HepG2 (cell line): Measurements from ENCODE around the gene GSK3A.

Experiments
- EZH2 ChIP-seq: conservative IDR thresholded peaks from 2 replicates; pipeline ENCODE4 v1.6.1; 2012; ENCODE audit warnings: mild to moderate bottlenecking, low read depth, low read length, moderate library complexity
- FOXM1 ChIP-seq: sonication (generic); formaldehyde crosslinking; IDR thresholded peaks from 2 replicates; pipeline ENCODE4 v1.5.0; 2020; ENCODE audit warnings: missing genetic modification reagents
- HNRNPLL ChIP-seq: fragments of 200-400 bp; formaldehyde crosslinking; IDR thresholded peaks from 2 replicates; pipeline ENCODE4 v1.6.1; 2017; ENCODE audit warnings: mild to moderate bottlenecking, low read depth, low read length; ENCODE audit not compliant: poor library complexity, severe bottlenecking
- POLR2A ChIP-seq, 2 experiments: IDR thresholded peaks; 2 replicates each; pipeline ENCODE4 v1.6.1; 2011; ENCODE audit warnings: low read depth in 2 of 2, low read length in 2 of 2, mild to moderate bottlenecking in 1 of 2, moderate library complexity in 1 of 2; ENCODE audit not compliant: insufficient read depth in 1 of 2
- SMAD9 ChIP-seq: sonication (generic); formaldehyde crosslinking; IDR thresholded peaks from 2 replicates; pipeline ENCODE4 v1.5.1; 2020; ENCODE audit warnings: mild to moderate bottlenecking, missing genetic modification reagents
- ZNF564 ChIP-seq: sonication (generic); formaldehyde crosslinking; IDR thresholded peaks from 2 replicates; pipeline ENCODE4 v1.8.1; 2023; ENCODE audit warnings: mild to moderate bottlenecking, missing genetic modification reagents
- TF ChIP-seq, protein P1 (sequence below): sonication (generic); formaldehyde crosslinking; IDR thresholded peaks from 2 replicates; pipeline ENCODE4 v1.9.0; 2021; ENCODE audit warnings: missing genetic modification reagents, borderline replicate concordance
- TF ChIP-seq, protein P2 (sequence below): sonication (generic); formaldehyde crosslinking; IDR thresholded peaks from 2 replicates; pipeline ENCODE4 v1.8.0; 2022; ENCODE audit warnings: low read depth, missing genetic modification reagents
- TF ChIP-seq, protein P3 (sequence below): sonication (generic); formaldehyde crosslinking; IDR thresholded peaks from 2 replicates; pipeline ENCODE4 v1.9.0; 2021; ENCODE audit warnings: missing genetic modification reagents, borderline replicate concordance
- TF ChIP-seq, protein P4 (sequence below): sonication (generic); formaldehyde crosslinking; IDR thresholded peaks from 2 replicates; pipeline ENCODE4 v1.4.0; 2020; ENCODE audit warnings: low read depth, missing genetic modification reagents
- TF ChIP-seq, protein P5 (sequence below): sonication (generic); formaldehyde crosslinking; IDR thresholded peaks from 2 replicates; pipeline ENCODE4 v1.4.0; 2020; ENCODE audit warnings: missing genetic modification reagents, borderline replicate concordance
- TF ChIP-seq, protein P6 (sequence below): sonication (generic); formaldehyde crosslinking; IDR thresholded peaks from 2 replicates; pipeline ENCODE4 v1.5.0; 2020; ENCODE audit warnings: mild to moderate bottlenecking, missing genetic modification reagents, moderate library complexity
- TF ChIP-seq, protein P7 (sequence below): sonication (generic); formaldehyde crosslinking; IDR thresholded peaks from 2 replicates; pipeline ENCODE4 v1.5.0; 2020; ENCODE audit warnings: missing genetic modification reagents, mild to moderate bottlenecking, borderline replicate concordance

DNA sequence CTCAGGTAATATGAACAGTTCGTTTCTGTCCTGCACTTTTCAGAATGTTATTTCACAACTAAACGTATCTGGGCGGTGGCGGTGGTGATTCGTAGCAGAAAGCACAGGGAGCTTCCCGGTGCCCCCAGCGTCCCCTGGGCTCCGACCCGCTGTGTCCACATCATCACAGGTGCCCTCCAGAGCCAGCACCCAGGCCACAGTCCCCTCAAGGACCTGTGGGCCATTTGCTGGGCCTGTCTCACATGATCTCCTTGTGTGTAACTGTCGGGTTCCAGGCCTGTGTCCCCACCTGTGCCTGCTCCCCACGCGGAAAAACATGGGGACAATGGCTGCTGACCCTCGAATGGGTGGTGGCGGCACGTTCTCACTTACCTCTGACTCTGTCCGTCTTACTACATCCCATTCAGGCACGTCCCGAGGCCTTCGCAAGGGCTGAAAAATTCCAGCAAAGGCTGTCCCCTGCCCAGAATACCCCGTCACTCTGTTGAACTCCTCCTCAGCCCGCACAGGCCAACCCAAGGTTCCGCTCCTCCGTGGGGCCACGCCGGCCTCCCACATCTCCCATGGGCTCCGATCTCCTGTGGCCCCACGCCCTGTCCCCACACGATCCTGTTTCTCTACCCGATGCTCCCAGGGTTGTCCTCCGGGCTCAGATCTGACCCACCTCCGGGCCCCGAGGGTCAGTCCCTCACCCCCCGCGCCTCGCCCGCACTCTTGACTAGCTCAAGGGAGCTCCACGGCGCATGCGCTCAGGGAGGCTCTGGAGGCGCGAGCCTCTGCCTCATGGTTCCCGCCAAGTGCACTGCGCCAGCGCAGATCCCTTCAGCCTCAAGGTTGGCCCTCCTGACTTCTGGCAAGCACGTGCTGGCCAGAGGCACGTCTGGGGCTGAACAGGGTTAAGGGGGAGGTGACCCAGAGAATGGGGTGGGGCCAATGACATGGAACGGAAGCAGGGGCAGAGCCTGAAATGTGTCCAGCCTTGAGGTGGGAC lies 46.1 kb downstream of the GSK3A start:
- TF ChIP-seq, protein P1, sequence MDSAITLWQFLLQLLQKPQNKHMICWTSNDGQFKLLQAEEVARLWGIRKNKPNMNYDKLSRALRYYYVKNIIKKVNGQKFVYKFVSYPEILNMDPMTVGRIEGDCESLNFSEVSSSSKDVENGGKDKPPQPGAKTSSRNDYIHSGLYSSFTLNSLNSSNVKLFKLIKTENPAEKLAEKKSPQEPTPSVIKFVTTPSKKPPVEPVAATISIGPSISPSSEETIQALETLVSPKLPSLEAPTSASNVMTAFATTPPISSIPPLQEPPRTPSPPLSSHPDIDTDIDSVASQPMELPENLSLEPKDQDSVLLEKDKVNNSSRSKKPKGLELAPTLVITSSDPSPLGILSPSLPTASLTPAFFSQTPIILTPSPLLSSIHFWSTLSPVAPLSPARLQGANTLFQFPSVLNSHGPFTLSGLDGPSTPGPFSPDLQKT (CRISPR knock-in tag), result no peak
- TF ChIP-seq, protein P2, sequence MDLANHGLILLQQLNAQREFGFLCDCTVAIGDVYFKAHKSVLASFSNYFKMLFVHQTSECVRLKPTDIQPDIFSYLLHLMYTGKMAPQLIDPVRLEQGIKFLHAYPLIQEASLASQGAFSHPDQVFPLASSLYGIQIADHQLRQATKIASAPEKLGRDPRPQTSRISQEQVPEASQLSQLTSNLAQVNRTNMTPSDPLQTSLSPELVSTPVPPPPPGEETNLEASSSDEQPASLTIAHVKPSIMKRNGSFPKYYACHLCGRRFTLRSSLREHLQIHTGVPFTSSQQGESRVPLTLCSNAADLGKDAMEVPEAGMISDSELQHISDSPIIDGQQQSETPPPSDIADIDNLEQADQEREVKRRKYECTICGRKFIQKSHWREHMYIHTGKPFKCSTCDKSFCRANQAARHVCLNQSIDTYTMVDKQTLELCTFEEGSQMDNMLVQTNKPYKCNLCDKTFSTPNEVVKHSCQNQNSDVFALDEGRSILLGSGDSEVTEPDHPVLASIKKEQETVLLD (CRISPR knock-in tag), result no peak
- TF ChIP-seq FOXM1 (CRISPR knock-in tag) (no peak), HNRNPLL (no peak), ZNF564 (no peak), SMAD9 (CRISPR knock-in tag) (no peak), POLR2A (IDR thresholded peaks at IDR 0.05; ENCODE audit: insufficient read depth in 1 of 2, low read depth in 2 of 2, low read length in 2 of 2) (0 out of 4 replicates have a peak, but pooled peaks of 1 of the 2 experiments have one; percentile 8), EZH2 (no peak)
- TF ChIP-seq, protein P3, sequence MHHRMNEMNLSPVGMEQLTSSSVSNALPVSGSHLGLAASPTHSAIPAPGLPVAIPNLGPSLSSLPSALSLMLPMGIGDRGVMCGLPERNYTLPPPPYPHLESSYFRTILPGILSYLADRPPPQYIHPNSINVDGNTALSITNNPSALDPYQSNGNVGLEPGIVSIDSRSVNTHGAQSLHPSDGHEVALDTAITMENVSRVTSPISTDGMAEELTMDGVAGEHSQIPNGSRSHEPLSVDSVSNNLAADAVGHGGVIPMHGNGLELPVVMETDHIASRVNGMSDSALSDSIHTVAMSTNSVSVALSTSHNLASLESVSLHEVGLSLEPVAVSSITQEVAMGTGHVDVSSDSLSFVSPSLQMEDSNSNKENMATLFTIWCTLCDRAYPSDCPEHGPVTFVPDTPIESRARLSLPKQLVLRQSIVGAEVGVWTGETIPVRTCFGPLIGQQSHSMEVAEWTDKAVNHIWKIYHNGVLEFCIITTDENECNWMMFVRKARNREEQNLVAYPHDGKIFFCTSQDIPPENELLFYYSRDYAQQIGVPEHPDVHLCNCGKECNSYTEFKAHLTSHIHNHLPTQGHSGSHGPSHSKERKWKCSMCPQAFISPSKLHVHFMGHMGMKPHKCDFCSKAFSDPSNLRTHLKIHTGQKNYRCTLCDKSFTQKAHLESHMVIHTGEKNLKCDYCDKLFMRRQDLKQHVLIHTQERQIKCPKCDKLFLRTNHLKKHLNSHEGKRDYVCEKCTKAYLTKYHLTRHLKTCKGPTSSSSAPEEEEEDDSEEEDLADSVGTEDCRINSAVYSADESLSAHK (CRISPR knock-in tag), result no peak
- TF ChIP-seq, protein P4, sequence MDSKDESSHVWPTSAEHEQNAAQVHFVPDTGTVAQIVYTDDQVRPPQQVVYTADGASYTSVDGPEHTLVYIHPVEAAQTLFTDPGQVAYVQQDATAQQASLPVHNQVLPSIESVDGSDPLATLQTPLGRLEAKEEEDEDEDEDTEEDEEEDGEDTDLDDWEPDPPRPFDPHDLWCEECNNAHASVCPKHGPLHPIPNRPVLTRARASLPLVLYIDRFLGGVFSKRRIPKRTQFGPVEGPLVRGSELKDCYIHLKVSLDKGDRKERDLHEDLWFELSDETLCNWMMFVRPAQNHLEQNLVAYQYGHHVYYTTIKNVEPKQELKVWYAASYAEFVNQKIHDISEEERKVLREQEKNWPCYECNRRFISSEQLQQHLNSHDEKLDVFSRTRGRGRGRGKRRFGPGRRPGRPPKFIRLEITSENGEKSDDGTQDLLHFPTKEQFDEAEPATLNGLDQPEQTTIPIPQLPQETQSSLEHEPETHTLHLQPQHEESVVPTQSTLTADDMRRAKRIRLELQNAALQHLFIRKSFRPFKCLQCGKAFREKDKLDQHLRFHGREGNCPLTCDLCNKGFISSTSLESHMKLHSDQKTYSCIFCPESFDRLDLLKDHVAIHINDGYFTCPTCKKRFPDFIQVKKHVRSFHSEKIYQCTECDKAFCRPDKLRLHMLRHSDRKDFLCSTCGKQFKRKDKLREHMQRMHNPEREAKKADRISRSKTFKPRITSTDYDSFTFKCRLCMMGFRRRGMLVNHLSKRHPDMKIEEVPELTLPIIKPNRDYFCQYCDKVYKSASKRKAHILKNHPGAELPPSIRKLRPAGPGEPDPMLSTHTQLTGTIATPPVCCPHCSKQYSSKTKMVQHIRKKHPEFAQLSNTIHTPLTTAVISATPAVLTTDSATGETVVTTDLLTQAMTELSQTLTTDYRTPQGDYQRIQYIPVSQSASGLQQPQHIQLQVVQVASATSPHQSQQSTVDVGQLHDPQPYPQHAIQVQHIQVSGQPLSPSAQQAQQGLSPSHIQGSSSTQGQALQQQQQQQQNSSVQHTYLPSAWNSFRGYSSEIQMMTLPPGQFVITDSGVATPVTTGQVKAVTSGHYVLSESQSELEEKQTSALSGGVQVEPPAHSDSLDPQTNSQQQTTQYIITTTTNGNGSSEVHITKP, result no peak
- TF ChIP-seq, protein P5, sequence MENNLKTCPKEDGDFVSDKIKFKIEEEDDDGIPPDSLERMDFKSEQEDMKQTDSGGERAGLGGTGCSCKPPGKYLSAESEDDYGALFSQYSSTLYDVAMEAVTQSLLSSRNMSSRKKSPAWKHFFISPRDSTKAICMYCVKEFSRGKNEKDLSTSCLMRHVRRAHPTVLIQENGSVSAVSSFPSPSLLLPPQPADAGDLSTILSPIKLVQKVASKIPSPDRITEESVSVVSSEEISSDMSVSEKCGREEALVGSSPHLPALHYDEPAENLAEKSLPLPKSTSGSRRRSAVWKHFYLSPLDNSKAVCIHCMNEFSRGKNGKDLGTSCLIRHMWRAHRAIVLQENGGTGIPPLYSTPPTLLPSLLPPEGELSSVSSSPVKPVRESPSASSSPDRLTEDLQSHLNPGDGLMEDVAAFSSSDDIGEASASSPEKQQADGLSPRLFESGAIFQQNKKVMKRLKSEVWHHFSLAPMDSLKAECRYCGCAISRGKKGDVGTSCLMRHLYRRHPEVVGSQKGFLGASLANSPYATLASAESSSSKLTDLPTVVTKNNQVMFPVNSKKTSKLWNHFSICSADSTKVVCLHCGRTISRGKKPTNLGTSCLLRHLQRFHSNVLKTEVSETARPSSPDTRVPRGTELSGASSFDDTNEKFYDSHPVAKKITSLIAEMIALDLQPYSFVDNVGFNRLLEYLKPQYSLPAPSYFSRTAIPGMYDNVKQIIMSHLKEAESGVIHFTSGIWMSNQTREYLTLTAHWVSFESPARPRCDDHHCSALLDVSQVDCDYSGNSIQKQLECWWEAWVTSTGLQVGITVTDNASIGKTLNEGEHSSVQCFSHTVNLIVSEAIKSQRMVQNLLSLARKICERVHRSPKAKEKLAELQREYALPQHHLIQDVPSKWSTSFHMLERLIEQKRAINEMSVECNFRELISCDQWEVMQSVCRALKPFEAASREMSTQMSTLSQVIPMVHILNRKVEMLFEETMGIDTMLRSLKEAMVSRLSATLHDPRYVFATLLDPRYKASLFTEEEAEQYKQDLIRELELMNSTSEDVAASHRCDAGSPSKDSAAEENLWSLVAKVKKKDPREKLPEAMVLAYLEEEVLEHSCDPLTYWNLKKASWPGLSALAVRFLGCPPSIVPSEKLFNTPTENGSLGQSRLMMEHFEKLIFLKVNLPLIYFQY (CRISPR knock-in tag), result no peak
- TF ChIP-seq, protein P6, sequence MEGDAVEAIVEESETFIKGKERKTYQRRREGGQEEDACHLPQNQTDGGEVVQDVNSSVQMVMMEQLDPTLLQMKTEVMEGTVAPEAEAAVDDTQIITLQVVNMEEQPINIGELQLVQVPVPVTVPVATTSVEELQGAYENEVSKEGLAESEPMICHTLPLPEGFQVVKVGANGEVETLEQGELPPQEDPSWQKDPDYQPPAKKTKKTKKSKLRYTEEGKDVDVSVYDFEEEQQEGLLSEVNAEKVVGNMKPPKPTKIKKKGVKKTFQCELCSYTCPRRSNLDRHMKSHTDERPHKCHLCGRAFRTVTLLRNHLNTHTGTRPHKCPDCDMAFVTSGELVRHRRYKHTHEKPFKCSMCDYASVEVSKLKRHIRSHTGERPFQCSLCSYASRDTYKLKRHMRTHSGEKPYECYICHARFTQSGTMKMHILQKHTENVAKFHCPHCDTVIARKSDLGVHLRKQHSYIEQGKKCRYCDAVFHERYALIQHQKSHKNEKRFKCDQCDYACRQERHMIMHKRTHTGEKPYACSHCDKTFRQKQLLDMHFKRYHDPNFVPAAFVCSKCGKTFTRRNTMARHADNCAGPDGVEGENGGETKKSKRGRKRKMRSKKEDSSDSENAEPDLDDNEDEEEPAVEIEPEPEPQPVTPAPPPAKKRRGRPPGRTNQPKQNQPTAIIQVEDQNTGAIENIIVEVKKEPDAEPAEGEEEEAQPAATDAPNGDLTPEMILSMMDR, result no peak
- TF ChIP-seq, protein P7, sequence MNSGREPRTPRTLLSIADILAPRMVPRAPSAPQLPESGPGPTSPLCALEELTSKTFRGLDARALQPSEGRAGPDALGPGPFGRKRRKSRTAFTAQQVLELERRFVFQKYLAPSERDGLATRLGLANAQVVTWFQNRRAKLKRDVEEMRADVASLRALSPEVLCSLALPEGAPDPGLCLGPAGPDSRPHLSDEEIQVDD (CRISPR knock-in tag), result no peak
